Stimulated activated CD8-positive, alpha-beta memory T cell treated with anti-CD3 and anti-CD28 coated beads, Interleukin-7, amount 100 ng/mL, for 24 hours (primary cell): ENCODE measurements around the gene NAA50.

Experiments used
- DNase-seq: peaks from one replicate; pipeline ENCODE4 v3.0.0-alpha.2; 2020; ENCODE audit warnings: low read depth

Gene NAA50

DNA sequence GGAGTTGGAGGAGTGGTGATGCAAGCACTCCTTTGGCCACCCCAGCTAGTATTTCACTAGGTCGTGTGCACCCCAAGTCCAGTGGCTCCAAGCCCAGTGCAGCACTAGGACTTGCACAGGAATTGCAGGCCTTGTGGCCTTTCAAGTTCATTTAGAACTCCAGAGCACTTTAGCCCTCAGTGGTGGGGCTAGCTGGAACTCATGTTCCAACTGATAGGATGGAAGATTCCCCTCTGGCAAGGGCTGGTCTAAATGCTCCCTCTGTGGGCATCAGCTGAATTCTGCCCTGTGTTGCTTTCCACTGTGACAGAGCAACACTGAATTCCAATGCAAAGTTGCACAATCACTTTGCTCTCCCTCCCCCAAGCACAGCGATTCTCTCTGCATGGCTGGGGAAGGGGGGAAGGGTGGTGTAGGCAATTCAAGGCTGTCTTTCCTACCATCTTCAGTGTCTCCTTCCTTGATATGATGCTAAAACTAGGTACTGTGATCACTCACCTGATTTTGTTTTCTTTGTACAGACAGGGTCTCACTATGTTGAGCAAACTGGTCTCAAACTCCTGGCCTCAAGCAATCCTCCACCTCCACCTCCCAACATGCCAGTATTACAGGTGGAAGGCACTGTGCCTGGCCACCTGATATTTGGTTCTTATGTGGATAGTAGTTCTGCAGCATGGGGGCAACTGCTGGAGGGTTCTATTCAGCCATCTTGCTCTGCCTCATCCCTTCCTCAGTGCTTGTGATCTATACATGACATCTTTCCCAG, 59.9 kb downstream of the NAA50 start:
- DNase-seq: no peak

DNA sequence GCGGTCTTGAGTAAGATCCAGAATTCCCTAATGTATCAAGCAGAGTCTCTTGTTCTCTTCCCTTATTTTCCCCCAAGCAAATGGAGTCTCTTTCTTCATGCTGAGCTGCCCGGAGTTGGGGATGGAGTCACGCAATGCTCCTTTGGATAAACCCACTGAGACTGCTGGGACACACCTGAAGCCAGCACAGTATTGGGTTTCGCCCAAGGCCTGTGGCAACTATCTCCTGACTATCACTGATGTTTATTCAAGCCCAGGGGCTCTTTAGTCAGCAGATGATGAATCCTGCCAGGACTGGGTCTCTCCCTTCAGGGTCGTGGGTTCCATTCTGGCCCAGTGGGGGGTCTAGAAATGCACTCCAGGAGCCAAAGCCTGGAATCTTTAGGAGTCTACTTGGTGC, 60.9 kb downstream of the NAA50 start:
- no peak for DNase-seq

DNA sequence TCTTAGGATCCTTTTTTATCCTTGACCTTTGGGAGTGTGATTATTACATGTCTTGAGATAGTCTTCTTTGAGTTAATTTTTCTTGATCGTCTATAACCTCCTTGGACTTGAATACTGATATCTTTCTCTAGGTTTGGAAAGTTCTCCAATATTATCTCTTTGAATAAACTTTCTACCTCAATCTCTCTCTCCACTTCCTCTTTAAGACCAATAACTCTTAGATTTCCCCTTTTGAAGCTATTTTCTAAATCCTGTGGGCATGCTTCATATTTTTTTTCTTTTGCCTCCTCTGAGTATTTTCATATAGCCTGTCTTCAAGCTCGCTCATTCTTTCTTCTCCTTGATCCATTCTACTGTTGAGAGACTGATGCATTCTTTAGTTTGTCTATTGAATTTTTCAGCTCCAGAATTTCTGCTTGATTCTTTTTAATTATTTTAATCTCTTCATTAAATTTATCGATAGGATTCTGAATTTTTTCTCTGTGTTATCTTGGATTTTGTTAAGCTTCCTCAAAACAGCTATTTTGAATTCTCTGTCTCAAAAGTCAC, 61.7 kb downstream of the NAA50 start:
- no peak for DNase-seq

DNA sequence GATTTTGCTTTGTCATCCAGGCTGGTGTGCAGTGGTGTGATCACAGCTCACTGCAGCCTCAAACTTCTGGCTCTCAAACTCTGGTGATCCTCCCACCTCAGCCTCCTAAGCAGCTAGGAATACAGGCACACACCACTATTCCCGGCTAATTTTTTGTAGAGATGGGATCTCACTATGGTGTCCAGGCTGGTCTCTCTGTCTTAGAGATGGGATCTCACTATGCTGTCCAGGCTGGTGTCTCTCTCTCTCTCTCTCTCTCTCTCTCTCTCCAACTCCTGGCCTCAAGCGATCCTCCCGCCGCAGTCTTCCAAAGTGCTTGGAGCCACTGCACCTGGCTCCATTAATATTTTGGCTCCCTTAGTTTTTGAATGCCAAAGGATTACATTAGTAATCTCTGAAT, 67.3 kb downstream of the NAA50 start:
- no peak for DNase-seq

DNA sequence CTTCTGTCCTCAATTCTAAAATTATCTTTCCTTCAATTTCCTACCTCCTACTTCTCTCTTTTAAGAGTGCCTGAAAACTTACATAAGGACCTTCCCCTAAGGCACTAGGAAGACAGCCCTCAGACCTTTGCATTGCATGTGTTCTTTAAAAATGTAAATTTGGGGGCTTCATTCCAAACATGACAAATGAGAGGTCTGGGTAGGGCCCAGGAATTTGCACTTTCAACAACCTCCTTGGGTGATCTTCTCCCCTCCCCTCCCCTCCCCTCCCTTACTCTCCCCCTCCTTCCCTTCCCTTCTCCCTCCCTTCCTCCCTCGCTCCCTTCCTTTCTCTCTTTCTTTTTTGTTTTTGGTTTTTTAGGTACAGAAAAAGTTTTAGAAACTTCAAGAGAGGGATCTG, 68.3 kb downstream of the NAA50 start:
- no peak for DNase-seq

DNA sequence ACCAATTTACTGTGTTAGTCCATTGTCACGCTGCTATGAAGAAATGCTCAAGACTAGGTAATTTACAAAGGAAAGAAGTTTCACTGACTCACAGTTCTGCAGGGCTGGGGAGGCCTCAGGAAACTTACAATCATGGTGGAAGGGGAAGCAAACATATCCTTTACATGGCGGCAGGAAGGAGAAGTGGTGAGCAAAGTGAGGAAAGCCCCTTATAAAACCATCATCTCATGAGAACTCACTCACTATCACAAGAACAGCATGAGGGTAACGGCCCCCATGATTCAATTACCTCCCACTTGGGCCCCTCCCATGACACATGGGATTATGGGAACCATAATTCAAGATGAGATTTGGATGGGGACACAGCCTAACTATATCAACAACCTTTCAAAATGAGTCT, 69.8 kb downstream of the NAA50 start:
- no peak for DNase-seq

DNA sequence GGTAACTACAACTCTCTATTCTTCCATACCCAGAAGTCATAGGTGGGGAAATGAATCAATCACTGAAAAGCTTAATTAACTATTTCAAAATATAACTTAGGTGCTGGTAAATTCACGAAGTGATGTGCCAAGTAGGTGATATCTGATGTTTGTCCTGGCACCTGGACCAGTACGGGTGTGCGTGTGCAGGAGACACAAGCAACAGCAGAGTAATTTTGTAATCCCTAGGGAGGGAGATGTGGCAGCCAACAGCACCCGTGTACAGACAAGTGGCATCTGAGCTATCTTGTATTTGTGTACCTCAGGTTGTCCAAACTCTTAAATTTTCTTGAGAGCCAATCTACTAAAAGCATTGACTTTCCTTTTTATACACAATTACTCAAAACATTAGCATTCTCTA, 72.5 kb downstream of the NAA50 start:
- DNase-seq: no peak

DNA sequence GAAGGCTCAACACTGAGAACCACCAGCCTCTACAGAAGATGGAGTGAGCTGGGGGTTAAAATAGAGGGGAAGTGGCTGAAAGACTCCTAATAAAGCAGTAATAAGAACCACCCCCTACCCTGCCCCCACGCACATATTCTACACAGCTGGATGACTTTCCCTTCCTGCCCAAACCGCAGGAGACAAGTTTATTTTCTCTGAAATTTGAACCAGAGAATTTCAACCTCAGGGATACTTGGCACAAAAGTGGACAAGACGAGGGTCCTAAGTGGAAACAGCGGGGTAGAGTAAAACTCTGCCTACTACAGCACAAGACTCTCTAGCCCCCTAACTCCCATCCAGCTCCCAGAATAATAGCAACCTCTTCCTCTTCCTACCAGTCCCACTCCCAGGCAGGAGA, 78.0 kb downstream of the NAA50 start:
- no peak for DNase-seq
